HG03442 (cell line): ENCODE results near the gene THPO.
"Not testable (repeated sequence)": the region's sequence is repeated elsewhere in the genome, so short reads cannot be mapped to it uniquely, and the experiment has no call there.

Experiments used
- ATAC-seq: cut with Tn5 transposase; IDR thresholded peaks from one replicate; pipeline ENCODE4 v1.9.1; 2021; ENCODE audit warnings: mild to moderate bottlenecking, moderate library complexity; ENCODE audit not compliant: unreplicated experiment

THPO gene

DNA sequence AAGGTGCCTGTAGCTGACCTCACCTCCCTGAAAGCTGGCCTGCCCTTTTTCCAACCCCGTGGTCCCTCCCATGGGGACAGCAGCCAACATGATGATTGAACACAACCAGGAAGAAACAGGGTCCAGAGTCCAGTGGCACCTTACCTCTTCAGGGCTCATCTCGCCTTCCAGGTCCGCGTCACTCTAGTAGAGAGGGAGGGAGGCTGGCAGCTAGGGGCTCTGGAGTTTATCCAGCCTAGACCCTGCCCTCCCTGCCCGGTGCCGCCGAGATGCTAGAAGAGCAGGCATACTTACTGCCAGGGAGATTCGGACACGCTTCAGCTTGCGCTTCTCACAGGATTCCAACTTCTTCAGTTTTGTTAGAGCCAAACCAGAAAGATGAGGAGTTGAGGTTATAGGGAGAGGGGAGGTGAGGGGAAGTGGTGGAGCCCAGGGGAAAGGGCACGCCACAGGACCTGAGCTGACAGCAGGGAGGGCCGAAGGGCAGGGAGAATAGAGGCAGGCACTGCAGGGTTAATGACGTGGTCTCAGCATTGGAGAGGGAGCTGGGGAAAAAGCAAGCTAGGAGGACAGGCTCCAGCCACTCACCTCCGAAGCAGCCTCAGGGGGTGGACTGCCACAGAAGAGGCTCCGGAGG lies 25.7 kb downstream of the THPO start:
- no peak for ATAC-seq

DNA sequence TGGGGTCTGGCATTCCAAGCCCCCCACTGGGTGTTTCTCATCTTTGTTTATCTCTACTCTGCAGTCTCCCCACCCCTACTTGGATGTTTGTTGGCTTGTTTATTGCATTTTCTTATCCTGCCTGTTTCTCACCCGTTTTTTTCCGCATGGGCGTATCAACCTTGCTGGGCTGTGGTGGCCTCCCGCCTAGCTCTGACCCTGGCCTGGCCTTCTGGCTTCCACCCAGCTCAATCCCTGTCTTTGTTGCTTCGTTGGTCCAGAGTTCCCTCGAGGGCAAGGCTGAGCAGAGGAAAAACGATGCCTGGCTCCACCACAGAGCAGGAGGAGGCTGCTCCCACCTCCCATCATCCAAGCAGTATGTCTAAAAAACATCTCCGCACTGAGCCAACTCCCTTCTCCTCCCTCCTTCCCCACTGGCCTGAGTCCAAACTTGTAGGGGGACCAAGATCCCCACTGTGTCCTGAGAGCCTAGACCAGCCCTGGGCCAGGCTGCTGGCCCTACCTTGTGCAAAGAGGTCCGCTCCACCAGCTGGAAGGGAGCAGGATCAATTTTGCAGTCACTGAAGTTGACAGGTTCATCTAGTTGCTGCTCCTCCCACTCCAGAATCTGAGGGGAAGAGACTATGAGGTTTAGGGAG lies 26.4 kb downstream of the THPO start:
- ATAC-seq: no peak

DNA sequence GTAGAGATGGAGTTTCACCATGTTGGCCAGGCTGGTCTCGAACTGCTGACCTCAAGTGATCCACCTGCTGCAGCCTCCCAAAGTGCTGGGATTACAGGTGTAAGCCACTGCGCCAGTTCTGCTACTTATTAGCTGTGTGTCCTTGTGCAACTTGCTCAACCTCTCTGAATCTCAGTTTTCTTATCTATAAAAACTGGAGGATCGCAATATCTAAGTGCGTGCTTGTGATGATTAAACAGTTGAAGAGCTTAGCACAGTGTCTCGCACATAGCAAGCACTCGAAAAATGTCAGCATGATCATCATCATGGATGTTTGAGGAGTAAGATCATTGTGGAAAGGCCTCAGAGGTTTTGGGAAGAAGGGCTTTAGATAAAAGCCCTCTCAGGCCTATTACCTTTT lies 27.4 kb downstream of the THPO start:
- ATAC-seq: no peak

DNA sequence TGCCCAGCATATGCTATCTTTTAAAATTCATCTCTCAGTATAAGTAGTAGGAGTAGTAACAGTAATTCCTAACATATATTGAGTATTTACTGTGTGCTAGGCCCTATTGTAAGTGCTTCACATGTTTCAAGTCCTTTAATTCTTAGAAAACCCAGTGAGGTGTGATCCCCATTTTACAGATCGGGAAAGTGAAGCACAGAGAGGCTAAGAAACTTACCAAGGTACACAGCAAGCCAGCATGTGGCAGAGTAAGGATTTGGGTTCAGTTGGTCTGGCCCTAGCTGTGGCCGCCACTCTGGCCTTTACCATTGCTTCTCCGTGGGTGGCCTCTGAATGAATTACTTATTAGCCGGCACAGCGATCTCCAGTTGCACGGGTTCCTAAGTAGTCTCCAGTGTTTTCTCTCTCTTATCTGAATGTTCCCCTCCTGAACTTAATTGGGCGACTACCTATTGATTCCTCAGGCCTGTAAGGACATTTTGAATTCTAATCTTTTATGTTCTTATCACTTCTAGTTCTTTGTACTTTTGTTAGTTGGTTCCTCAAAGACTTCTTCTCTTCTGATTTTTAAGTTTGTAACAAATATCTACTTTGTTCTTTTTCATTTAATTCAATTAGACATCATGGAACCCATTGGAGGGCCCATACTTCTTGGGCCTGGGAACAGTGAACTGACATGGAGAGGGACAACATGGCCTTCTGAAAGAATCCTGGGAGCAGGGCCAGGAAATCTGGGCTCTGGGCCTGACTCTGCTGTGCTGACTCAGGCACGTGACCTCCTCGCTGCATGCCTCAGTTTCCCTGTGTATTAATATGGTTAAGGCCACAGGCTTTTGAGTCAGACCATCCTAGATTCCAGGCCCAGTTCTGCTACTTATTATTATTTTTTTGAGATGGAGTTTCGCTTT lies 28.2 kb downstream of the THPO start:
- ATAC-seq: no peak

DNA sequence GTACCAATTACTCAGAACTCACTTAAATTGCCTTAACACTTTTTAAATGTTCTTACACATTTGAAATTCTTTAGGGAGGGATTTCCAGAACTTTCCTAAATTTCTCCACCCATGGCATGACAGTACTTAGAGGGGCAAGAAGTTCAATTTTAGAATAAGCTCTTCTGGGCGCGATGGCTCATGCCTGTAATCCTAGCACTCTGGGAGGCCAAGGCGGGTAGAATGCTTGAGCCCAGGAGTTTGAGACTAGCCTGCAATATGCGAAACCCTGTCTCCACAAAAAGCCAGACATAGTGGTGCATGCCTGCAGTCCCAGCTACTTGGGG lies 30.0 kb downstream of the THPO start:
- ATAC-seq: no peak

DNA sequence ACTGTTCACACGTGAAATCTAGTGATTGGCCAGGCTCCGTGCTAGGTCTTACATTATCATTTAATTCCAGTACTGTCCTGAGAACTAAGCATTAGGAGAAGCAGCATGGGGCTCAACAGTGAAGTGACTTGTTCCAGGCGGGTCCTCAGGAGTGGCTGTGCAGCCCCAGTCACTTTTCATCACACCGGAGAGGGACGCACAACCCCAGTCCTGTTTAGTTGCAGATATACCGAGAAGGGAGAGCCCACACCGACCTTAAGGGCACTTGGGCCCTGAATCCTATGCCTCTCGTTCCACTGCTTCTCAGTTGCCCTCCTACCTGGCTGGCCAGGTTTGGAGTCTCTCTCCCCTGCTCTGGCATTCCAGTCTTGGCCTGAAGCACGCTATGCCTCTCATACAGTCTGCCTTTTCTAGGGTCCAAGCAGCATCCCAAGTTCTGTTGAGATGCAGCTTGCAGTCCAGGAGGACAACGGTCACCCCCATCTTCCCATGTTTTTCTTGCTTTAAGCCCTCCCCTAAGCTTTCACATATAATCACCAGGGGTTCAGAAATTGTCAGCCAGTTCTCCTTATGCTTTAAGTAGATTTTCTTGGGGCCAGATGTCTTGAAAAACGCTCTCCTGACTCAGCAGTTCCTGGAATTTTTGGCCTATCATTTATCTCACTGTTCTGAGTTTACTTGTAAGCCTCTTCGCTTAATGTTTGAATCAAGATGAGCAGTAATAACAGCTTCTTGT lies 30.5 kb downstream of the THPO start:
- no peak for ATAC-seq

DNA sequence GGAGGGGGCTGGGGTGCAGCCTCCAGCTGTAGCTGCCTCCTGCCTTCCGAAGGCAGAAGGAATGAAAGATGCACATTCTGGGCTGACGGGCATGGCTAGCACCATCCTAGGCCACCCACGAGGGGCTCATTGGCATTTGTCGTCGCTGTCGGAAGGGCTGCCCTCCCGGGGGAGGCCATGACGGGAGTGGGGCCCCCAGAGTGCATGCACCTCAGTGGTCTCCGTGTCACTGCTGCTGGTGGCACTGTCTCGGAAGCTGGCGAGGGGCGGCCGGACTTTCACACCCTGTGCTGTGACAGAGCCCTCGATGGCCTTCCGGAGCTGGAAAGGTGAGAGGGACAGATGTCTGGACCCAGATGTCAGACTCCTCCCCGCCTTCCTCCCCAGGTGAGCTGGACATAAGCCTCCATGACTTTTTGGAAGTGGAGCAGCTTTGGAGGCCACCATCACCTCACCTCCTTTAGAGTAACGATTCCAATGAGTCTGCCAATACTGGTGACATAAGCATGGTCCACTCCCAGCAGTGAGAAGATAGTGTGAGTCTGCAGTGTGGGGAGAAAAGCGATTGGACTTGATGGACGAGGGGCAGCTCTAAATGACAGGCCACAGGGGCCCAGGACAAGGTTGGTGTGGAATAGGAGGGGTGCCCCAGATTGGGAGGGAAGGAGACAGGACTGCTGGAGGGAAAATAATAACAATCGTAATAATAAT lies 31.4 kb downstream of the THPO start:
- ATAC-seq: no peak

DNA sequence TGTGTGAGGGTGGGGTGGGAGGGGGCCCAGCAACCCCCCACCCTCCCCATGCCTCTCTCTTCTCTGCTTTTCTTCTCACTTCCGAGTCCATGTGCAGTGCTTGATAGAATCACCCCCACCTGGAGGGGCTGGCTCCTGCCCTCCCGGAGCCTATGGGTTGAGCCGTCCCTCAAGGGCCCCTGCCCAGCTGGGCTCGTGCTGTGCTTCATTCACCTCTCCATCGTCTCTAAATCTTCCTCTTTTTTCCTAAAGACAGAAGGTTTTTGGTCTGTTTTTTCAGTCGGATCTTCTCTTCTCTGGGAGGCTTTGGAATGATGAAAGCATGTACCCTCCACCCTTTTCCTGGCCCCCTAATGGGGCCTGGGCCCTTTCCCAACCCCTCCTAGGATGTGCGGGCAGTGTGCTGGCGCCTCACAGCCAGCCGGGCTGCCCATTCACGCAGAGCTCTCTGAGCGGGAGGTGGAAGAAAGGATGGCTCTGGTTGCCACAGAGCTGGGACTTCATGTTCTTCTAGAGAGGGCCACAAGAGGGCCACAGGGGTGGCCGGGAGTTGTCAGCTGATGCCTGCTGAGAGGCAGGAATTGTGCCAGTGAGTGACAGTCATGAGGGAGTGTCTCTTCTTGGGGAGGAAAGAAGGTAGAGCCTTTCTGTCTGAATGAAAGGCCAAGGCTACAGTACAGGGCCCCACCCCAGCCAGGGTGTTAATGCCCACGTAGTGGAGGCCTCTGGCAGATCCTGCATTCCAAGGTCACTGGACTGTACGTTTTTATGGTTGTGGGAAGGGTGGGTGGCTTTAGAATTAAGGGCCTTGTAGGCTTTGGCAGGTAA lies 32.5 kb downstream of the THPO start:
- no peak for ATAC-seq

DNA sequence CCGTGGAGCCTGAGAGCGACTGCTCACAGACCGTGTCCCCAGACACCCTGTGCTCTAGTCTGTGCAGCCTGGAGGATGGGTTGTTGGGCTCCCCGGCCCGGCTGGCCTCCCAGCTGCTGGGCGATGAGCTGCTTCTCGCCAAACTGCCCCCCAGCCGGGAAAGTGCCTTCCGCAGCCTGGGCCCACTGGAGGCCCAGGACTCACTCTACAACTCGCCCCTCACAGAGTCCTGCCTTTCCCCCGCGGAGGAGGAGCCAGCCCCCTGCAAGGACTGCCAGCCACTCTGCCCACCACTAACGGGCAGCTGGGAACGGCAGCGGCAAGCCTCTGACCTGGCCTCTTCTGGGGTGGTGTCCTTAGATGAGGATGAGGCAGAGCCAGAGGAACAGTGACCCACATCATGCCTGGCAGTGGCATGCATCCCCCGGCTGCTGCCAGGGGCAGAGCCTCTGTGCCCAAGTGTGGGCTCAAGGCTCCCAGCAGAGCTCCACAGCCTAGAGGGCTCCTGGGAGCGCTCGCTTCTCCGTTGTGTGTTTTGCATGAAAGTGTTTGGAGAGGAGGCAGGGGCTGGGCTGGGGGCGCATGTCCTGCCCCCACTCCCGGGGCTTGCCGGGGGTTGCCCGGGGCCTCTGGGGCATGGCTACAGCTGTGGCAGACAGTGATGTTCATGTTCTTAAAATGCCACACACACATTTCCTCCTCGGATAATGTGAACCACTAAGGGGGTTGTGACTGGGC lies 33.3 kb downstream of the THPO start:
- no peak for ATAC-seq

DNA sequence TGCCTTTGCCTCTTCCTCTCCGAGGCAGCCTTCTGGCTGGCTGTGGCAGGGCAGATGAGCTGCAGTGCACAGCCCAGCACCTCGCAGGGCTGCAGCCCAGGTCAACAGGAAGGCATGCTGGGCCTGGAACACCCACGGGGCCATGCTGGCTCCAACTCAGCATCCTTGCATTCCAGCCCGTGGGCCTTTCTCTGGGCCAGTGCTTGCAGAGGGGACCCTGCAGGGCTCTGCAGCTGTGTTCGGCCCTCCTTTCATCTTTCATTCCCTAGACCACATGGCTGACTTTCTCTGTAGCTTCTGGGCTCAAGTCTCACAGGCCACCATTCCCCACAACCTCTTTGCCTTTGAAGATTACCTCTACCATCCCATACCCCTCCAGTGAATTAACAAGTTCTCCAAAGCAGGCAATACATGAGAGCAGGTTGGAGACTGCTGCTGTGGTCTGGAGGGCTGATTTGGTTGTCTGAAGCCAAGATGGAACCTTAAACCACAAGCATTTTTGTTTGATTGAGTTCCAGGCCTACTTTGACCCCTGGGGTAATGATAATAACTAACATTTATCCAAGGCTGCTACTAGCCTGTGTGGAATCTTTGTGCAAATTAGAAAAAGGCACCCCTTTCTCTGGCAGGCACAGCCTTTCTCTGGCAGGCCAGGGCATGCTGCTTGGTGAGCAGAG lies 34.7 kb downstream of the THPO start:
- ATAC-seq: no peak

DNA sequence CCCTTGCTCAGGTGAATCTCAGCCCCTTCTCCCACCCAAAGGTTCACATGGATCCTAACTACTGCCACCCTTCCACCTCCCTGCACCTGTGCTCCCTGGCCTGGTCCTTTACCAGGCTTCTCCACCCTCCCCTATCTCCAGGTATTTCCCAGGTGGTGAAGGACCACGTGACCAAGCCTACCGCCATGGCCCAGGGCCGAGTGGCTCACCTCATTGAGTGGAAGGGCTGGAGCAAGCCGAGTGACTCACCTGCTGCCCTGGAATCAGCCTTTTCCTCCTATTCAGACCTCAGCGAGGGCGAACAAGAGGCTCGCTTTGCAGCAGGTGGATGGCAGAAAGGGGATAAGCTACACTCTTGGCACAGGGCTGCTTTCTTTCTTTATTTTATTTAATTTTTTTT lies 36.1 kb downstream of the THPO start:
- ATAC-seq: no peak

DNA sequence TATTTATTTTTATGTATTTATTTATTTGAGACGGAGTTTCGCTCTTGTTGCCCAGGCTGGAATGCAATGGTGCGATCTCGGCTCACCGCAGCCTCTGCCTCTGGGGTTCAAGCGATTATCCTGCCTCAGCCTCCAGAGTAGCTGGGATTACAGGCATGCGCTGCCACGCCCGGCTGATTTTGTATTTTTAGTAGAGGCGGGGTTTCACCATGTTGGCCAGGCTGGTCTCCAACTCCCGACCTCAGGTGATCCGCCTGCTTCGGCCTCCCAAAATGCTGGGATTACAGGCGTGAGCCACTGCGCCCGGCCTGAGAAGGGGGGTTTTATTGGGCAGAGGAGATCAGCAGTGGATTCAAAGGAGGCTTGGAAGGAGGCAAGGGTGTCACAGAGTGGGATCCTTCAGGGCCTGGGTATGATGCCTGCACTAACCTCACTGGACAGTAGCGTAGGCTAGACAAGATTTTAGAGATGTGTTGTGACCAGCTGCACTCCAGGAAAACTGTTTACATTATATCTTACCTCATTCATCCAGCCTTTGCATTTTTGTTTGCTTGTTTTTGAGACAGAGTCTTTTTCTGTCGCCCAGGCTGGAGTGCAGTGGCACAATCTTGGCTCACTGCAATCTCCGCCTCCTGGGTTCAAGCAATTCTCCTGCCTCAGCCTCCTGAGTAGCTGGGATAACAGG lies 38.4 kb downstream of the THPO start:
- not testable (repeated sequence) for ATAC-seq

DNA sequence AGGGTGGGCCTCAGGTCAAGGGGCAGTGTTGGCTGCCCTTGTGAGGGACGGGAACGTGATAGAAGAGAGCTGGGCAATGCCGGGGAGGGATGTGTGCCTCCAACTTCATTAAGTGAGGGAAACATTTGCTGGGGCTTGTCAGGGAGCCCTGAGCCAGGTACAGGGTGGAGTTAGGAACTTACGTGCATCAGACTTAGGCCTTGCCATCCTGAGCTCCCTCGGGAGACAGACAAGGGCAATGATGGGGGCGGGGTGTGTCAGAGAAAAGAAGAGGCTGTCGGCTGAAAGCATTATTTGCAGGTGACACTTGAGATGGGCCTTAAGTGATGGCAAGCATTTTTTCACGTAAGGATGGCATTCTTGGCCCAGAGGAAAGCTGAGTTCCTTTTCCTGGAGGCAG lies 39.0 kb downstream of the THPO start:
- no peak for ATAC-seq

DNA sequence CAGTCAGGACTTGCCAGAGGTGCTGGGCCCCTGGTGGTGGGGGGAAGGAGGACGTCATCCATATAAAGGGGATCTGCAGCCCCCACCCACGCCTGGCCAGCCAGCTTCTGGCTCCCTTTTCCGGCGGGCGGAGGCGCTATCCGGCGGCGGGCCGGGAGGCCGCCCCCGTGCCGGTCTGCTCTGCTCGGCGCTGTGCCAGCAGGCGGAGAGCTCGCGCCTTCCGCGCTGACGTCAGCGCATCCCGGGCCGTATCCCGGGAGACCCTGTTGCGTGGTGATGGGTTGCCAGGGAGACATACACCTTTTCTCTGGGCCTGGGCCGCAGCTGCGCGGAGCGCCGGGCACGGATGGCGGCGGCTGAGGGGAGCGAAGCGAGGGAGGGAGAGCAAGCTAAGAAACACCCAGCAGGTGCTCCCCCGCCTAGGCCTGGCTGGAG lies 39.5 kb downstream of the THPO start:
- ATAC-seq: no peak

DNA sequence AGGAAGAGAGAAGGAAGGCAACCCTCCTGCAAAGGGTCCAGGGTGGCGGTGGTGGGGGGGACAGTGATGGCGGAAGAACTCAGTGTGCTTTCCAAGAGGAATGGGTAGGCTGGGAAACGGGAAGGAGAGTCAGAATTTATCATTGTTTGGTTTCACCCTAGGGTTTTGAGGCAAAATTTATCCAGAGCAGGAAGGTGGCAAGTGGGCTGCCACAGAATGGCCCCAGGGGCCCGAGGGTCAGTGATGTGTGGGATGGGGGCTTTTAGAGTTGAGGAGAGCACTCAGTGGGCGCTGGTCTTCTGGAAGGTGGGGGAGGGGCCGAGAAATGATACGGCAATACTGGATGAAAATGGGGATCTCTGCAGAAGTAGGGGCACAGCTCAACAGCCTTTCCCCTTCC lies 40.0 kb downstream of the THPO start:
- no peak for ATAC-seq

DNA sequence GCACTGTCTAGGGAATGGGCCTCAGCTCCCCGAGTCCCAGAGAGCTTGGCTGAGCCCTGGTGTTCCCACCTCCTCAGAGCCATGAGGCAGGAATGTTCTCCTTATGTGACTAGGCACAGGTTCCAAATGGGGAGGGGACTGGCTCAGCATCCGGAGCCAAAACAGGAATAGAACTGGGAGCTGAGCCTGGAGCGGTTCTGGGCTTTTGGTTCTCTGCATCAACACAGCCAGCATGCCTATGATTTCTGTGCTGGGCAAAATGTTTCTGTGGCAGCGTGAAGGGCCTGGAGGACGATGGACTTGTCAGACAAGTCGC lies 40.6 kb downstream of the THPO start, which contains the start of gene FAM131A:
FAM131A (plus strand) TSS at position 202 of the 316 bp plus-strand sequence; CDS start at position 233, 31 bp downstream.
- no peak for ATAC-seq

DNA sequence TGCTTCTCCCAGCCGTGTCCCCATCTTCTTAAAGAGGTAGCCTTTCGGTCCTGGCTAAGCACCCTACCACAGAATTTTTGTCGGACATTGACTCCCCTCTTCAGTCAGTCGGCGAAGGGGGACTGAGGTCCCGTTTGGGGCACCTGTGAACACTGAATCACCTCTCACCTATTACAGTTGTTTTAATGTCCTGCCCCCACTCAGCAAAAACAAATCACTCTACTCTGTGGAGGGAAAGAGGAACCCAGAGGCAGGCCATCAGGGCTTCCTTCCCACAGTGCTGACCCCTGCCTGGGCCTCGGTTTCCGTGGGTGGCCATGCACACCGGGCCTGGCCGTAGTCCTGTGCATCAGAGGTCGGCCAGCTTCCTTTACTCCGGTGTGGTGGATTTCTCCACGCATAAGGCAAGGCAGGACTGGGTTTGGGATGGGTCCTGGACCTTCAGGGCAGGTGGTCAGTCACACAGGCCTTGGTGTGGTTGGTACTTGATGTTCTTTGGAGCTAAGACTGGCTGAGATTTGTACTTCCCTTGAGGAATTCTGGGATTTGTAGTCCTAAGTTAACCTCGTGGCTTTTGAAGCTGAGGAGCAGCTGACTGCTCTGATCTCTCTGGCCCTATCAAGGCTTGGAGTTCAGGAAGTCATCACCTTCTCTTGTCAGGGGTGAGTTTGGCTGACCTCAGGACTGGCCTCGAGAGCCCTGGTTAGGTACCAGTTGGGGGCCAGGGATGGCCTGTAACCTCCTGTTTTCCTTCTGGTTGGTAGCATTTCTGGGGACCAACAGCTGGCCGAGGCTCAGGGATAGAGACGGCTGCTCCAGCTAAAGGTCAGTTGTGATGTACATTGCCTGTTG lies 41.2 kb downstream of the THPO start:
- ATAC-seq: no peak
